CD8-positive, alpha-beta memory T cell (primary cell): ENCODE results near the gene NCKAP5. TPM values are rescaled to one million over a fixed set of nuclear protein-coding genes. Genes with fewer than 3 reads are reported as not detected.

Experiments
- CTCF ChIA-PET: fragments of 350-600 bp; sonication (Branson Sonifier 250); formaldehyde crosslinking; loops from one replicate; lab custom pipeline; 2021; ENCODE audit warnings: antibody characterized with exemption; lab: Charles Lee
- POLR2A ChIA-PET: fragments of 350-600 bp; sonication (Branson Sonifier 250); formaldehyde crosslinking; loops from one replicate; lab custom pipeline; 2021; ENCODE audit warnings: antibody characterized with exemption; lab: Charles Lee
- DNase-seq, 5 donors: peaks; one replicate each; pipeline versions ENCODE4 v3.0.0 to v3.0.0-alpha.2; 2020 to 2022; ENCODE audit warnings: mixed read lengths in 1 of 5
- H3K27ac ChIP-seq: one replicate; pipeline ENCODE4 v1.7.0; 2013; ENCODE audit warnings: low read depth, mild to moderate bottlenecking, low read length, moderate library complexity
- H3K27me3 ChIP-seq: 2 replicates; pipeline ENCODE4 v1.7.0; 2013; ENCODE audit warnings: low read length, mild to moderate bottlenecking; ENCODE audit not compliant: insufficient read depth, poor library complexity, severe bottlenecking
- H3K36me3 ChIP-seq: 2 replicates; pipeline ENCODE4 v1.7.0; 2013; ENCODE audit warnings: mild to moderate bottlenecking, low read length, moderate library complexity; ENCODE audit not compliant: insufficient read depth
- H3K4me1 ChIP-seq: 2 replicates; pipeline ENCODE4 v1.7.0; 2013; ENCODE audit warnings: mild to moderate bottlenecking, low read length, moderate library complexity; ENCODE audit not compliant: insufficient read depth
- H3K4me3 ChIP-seq: 2 replicates; pipeline ENCODE4 v1.7.0; 2013; ENCODE audit warnings: mild to moderate bottlenecking, low read length
- H3K9me3 ChIP-seq: 2 replicates; pipeline ENCODE4 v1.7.0; 2013; ENCODE audit warnings: mild to moderate bottlenecking, low read length
- H3K27ac Mint-ChIP-seq, 8 donors: one replicate each; pipeline ENCODE4 v1.8.0; 2020 to 2021; ENCODE audit warnings: mixed read lengths in 8 of 8, mild to moderate bottlenecking in 6 of 8, inconsistent platforms in 3 of 8, moderate library complexity in 3 of 8
- H3K27me3 Mint-ChIP-seq, 2 donors: one replicate each; pipeline ENCODE4 v1.8.0; 2020 to 2021; ENCODE audit warnings: mixed read lengths in 2 of 2, mild to moderate bottlenecking in 1 of 2, moderate library complexity in 1 of 2
- H3K36me3 Mint-ChIP-seq, 3 donors: one replicate each; pipeline ENCODE4 v1.8.0; 2020 to 2021; ENCODE audit warnings: mixed read lengths in 3 of 3, inconsistent platforms in 1 of 3, mild to moderate bottlenecking in 1 of 3
- H3K4me1 Mint-ChIP-seq, 3 donors: one replicate each; pipeline ENCODE4 v1.8.0; 2020 to 2021; ENCODE audit warnings: mixed read lengths in 3 of 3, inconsistent platforms in 1 of 3, mild to moderate bottlenecking in 1 of 3
- H3K4me3 Mint-ChIP-seq, 7 donors: one replicate each; pipeline ENCODE4 v1.8.0; 2020 to 2021; ENCODE audit warnings: mixed read lengths in 7 of 7, mild to moderate bottlenecking in 6 of 7, moderate library complexity in 4 of 7, inconsistent platforms in 2 of 7
- H3K9me3 Mint-ChIP-seq, 5 donors: one replicate each; pipeline ENCODE4 v1.8.0; 2020 to 2022; ENCODE audit warnings: mixed read lengths in 5 of 5, mild to moderate bottlenecking in 3 of 5, moderate library complexity in 2 of 5, inconsistent platforms in 1 of 5
- polyA plus RNA-seq: library from polyadenylated mRNA; unstranded; fragments of 300-500 nt; fragmentation: Illumina TruSeq; gene quantifications from one replicate; pipeline ENCODE4 v1.2.3, GENCODE V29; 2021
- total RNA-seq, 2 experiments: library from RNA; stranded (reverse); gene quantifications; one replicate each; pipeline ENCODE4 v1.2.3, GENCODE V29; 2021

Gene NCKAP5
- total and polyA plus RNA-seq, 3 experiments from 2014 or later, result not detected

GRCh38 chr2:133602538-133602937, 34.3 kb upstream of the NCKAP5 start:
- CTCF ChIA-PET, result interaction anchor here (1.4 kb wide), 1 partner anchor 11 kb away, joined by 3 read pairs; no protein-coding TSS in a partner anchor

GRCh38 chr2:133600266-133600928, 32.1 kb upstream of the NCKAP5 start:
- Mint-ChIP-seq H3K36me3 (no peaks in the 10 kb centered on the region), H3K9me3 (peaks cover 0 to 2% (median 2%) of the 10 kb centered on the region in 5 donors), H3K4me3 (no peak overlapping the region), H3K27me3 (peaks cover 0 to 5% of the 10 kb centered on the region in 2 donors), H3K4me1 (no peaks in the 10 kb centered on the region), H3K27ac (no peak overlapping the region)
- Histone ChIP-seq H3K9me3 (no peaks in the 10 kb centered on the region), H3K4me1 (no peaks in the 10 kb centered on the region), H3K27me3 (no peaks in the 10 kb centered on the region), H3K36me3 (no peaks in the 10 kb centered on the region), H3K4me3 (no peak overlapping the region), H3K27ac (no peak overlapping the region)
- ChIA-PET POLR2A (no interaction called here), CTCF (no interaction called here)
- no peak for DNase-seq

More at GRCh38 chr2:133602538-133602937, 34.3 kb upstream of the NCKAP5 start:
- Histone ChIP-seq H3K4me1 (no peaks in the 10 kb centered on the region), H3K36me3 (no peaks in the 10 kb centered on the region), H3K27me3 (no peaks in the 10 kb centered on the region), H3K27ac (no peak overlapping the region), H3K4me3 (no peak overlapping the region), H3K9me3 (no peaks in the 10 kb centered on the region)
- H3K36me3 Mint-ChIP-seq, result no peaks in the 10 kb centered on the region
- no peak overlapping the region for H3K4me3 Mint-ChIP-seq
- no peaks in the 10 kb centered on the region for H3K4me1 Mint-ChIP-seq
- H3K27ac Mint-ChIP-seq, result no peak overlapping the region
- H3K27me3 Mint-ChIP-seq, result peaks cover 0 to 5% of the 10 kb centered on the region in 2 donors
- H3K9me3 Mint-ChIP-seq, result peaks cover 0 to 2% (median 0%) of the 10 kb centered on the region in 5 donors
- DNase-seq, result no peak
- POLR2A ChIA-PET, result no interaction called here

GRCh38 chr2:133599811-133600210, 31.5 kb upstream of the NCKAP5 start:
- ChIA-PET POLR2A (no interaction called here), CTCF (no interaction called here)
- no peak overlapping the region for H3K27ac ChIP-seq
- H3K4me3 ChIP-seq, result no peak overlapping the region
- no peak for DNase-seq
- no peaks in the 10 kb centered on the region for H3K9me3 ChIP-seq
- H3K27me3 ChIP-seq, result no peaks in the 10 kb centered on the region
- Mint-ChIP-seq H3K27ac (no peak overlapping the region), H3K27me3 (peaks cover 0 to 4% of the 10 kb centered on the region in 2 donors), H3K36me3 (no peaks in the 10 kb centered on the region), H3K4me1 (no peaks in the 10 kb centered on the region), H3K4me3 (no peak overlapping the region), H3K9me3 (peaks cover 0 to 2% (median under 1%) of the 10 kb centered on the region in 5 donors)
- H3K4me1 ChIP-seq, result no peaks in the 10 kb centered on the region
- H3K36me3 ChIP-seq, result no peaks in the 10 kb centered on the region

GRCh38 chr2:133599211-133599803, 31.0 kb upstream of the NCKAP5 start:
- Histone ChIP-seq H3K27me3 (no peaks in the 10 kb centered on the region), H3K27ac (no peak overlapping the region), H3K4me3 (no peak overlapping the region), H3K36me3 (no peaks in the 10 kb centered on the region), H3K9me3 (no peaks in the 10 kb centered on the region), H3K4me1 (no peaks in the 10 kb centered on the region)
- Mint-ChIP-seq H3K4me1 (no peaks in the 10 kb centered on the region), H3K27me3 (peaks cover 0 to 4% of the 10 kb centered on the region in 2 donors), H3K36me3 (no peaks in the 10 kb centered on the region), H3K9me3 (peaks cover 0 to 2% (median 0%) of the 10 kb centered on the region in 5 donors), H3K27ac (no peak overlapping the region), H3K4me3 (no peak overlapping the region)
- DNase-seq, result no peak
- ChIA-PET POLR2A (no interaction called here), CTCF (no interaction called here)

GRCh38 chr2:133598769-133599168, 30.5 kb upstream of the NCKAP5 start:
- Histone ChIP-seq H3K9me3 (no peaks in the 10 kb centered on the region), H3K27me3 (no peaks in the 10 kb centered on the region), H3K27ac (no peak overlapping the region), H3K4me1 (no peaks in the 10 kb centered on the region), H3K36me3 (no peaks in the 10 kb centered on the region), H3K4me3 (no peak overlapping the region)
- Mint-ChIP-seq H3K27me3 (peaks cover 0 to 4% of the 10 kb centered on the region in 2 donors), H3K9me3 (peaks cover 0 to 2% (median 0%) of the 10 kb centered on the region in 5 donors), H3K4me3 (no peak overlapping the region), H3K27ac (no peak overlapping the region), H3K36me3 (no peaks in the 10 kb centered on the region), H3K4me1 (no peaks in the 10 kb centered on the region)
- ChIA-PET POLR2A (no interaction called here), CTCF (no interaction called here)
- DNase-seq, result no peak

- H3K4me1 Mint-ChIP-seq, result no peaks in the 10 kb centered on the region
- no peak overlapping the region for H3K27ac ChIP-seq
- no peak for DNase-seq
- no peaks in the 10 kb centered on the region for H3K9me3 ChIP-seq
- CTCF ChIA-PET, result no interaction called here
- H3K27ac Mint-ChIP-seq, result no peak overlapping the region
- H3K27me3 Mint-ChIP-seq, result no peaks in the 10 kb centered on the region
- POLR2A ChIA-PET, result no interaction called here
- H3K9me3 Mint-ChIP-seq, result peaks cover 0 to 2% (median 0%) of the 10 kb centered on the region in 5 donors
- H3K27me3 ChIP-seq, result no peaks in the 10 kb centered on the region
- H3K4me3 ChIP-seq, result no peak overlapping the region
- H3K4me3 Mint-ChIP-seq, result no peak overlapping the region
- H3K4me1 ChIP-seq, result no peaks in the 10 kb centered on the region
- H3K36me3 Mint-ChIP-seq, result no peaks in the 10 kb centered on the region
- H3K36me3 ChIP-seq, result no peaks in the 10 kb centered on the region
Measured at GRCh38 chr2:133596701-133597393, 28.6 kb upstream of the NCKAP5 start.

GRCh38 chr2:133591164-133591563, 22.9 kb upstream of the NCKAP5 start:
- Mint-ChIP-seq H3K27me3 (no peaks in the 10 kb centered on the region), H3K27ac (no peak overlapping the region), H3K9me3 (peaks cover 0 to 4% (median 0%) of the 10 kb centered on the region in 5 donors), H3K4me3 (no peak overlapping the region), H3K4me1 (no peaks in the 10 kb centered on the region), H3K36me3 (peaks cover 0 to 2% (median 0%) of the 10 kb centered on the region in 3 donors)
- no peak for DNase-seq
- no peak overlapping the region for H3K27ac ChIP-seq
- H3K36me3 ChIP-seq, result no peaks in the 10 kb centered on the region
- CTCF ChIA-PET, result no interaction called here
- POLR2A ChIA-PET, result no interaction called here
- H3K4me3 ChIP-seq, result no peak overlapping the region
- H3K9me3 ChIP-seq, result no peaks in the 10 kb centered on the region
- H3K4me1 ChIP-seq, result no peaks in the 10 kb centered on the region
- no peaks in the 10 kb centered on the region for H3K27me3 ChIP-seq

GRCh38 chr2:133589456-133589855, 21.2 kb upstream of the NCKAP5 start:
- Mint-ChIP-seq H3K9me3 (peaks cover 0 to 4% (median 0%) of the 10 kb centered on the region in 5 donors), H3K27me3 (no peaks in the 10 kb centered on the region), H3K4me1 (no peaks in the 10 kb centered on the region), H3K27ac (no peak overlapping the region), H3K4me3 (no peak overlapping the region), H3K36me3 (peaks cover 0 to 2% (median 0%) of the 10 kb centered on the region in 3 donors)
- Histone ChIP-seq H3K36me3 (no peaks in the 10 kb centered on the region), H3K9me3 (no peaks in the 10 kb centered on the region), H3K27me3 (no peaks in the 10 kb centered on the region), H3K27ac (no peak overlapping the region), H3K4me3 (no peak overlapping the region), H3K4me1 (no peaks in the 10 kb centered on the region)
- ChIA-PET POLR2A (no interaction called here), CTCF (no interaction called here)
- no peak for DNase-seq
